Karpas-422 (cell line): ENCODE results near the gene SLC10A4. TPM values are rescaled to one million over a fixed set of nuclear protein-coding genes. Genes with fewer than 3 reads are reported as not detected.

Source experiments
- DNase-seq: peaks from one replicate; pipeline ENCODE4 v3.0.0-alpha.2; 2015
- H2AFZ ChIP-seq: fragments of 200-600 bp; sonication (generic); 2 replicates; pipeline ENCODE4 v1.6.1; 2014; ENCODE audit warnings: antibody characterized with exemption, low read length, mixed read lengths
- H3K27ac ChIP-seq: fragments of 200-600 bp; sonication (generic); 2 replicates; pipeline ENCODE4 v1.5.1; 2014; ENCODE audit warnings: mild to moderate bottlenecking, low read length, moderate library complexity
- H3K27me3 ChIP-seq: fragments of 200-600 bp; sonication (generic); 2 replicates; pipeline ENCODE4 v1.6.1; 2014; ENCODE audit warnings: low read length, mixed read lengths
- H3K36me3 ChIP-seq: fragments of 200-600 bp; sonication (generic); 2 replicates; pipeline ENCODE4 v1.6.1; 2014; ENCODE audit warnings: low read length, mixed read lengths; ENCODE audit not compliant: insufficient read depth
- H3K4me1 ChIP-seq: fragments of 200-600 bp; sonication (generic); 2 replicates; pipeline ENCODE4 v1.6.1; 2014; ENCODE audit warnings: mild to moderate bottlenecking, low read length, mixed read lengths
- H3K4me2 ChIP-seq: fragments of 200-600 bp; sonication (generic); 2 replicates; pipeline ENCODE4 v1.6.1; 2014; ENCODE audit warnings: low read length, low read depth, mild to moderate bottlenecking; ENCODE audit not compliant: poor library complexity, severe bottlenecking
- H3K4me3 ChIP-seq: fragments of 200-600 bp; sonication (generic); 2 replicates; pipeline ENCODE4 v1.5.1; 2014; ENCODE audit warnings: mild to moderate bottlenecking, antibody characterized with exemption, low read length, mixed read lengths
- H3K79me2 ChIP-seq: fragments of 200-600 bp; sonication (generic); 2 replicates; pipeline ENCODE4 v1.6.1; 2014; ENCODE audit warnings: mild to moderate bottlenecking, low read length, mixed read lengths
- H3K9ac ChIP-seq: fragments of 200-600 bp; sonication (generic); 2 replicates; pipeline ENCODE4 v1.6.0; 2014; ENCODE audit warnings: low read length
- H3K9me2 ChIP-seq: fragments of 200-600 bp; sonication (generic), shearing (Covaris generic); replicated peaks from 2 replicates; pipeline ENCODE4 v1.6.0; 2014; ENCODE audit warnings: mild to moderate bottlenecking, low read length, moderate library complexity; ENCODE audit not compliant: insufficient read depth
- H3K9me3 ChIP-seq: fragments of 300-700, 200-600 bp; sonication (generic); 2 replicates; pipeline ENCODE4 v1.6.1; 2014; ENCODE audit warnings: low read length, mixed read lengths
- H4K20me1 ChIP-seq: fragments of 200-600 bp; sonication (generic); 2 replicates; pipeline ENCODE4 v1.6.1; 2014; ENCODE audit warnings: mild to moderate bottlenecking, antibody characterized with exemption, low read length, low read depth; ENCODE audit not compliant: insufficient read depth
- total RNA-seq: library from RNA; depleted of rRNA; stranded (reverse); fragments of >200 nt; shearing (Covaris generic); gene quantifications from 2 replicates; pipeline ENCODE4 v1.2.3, GENCODE V29; 2014; ENCODE audit warnings: low replicate concordance

Gene SLC10A4
- total RNA-seq, 1 experiment from 2014 or later = not detected

DNA sequence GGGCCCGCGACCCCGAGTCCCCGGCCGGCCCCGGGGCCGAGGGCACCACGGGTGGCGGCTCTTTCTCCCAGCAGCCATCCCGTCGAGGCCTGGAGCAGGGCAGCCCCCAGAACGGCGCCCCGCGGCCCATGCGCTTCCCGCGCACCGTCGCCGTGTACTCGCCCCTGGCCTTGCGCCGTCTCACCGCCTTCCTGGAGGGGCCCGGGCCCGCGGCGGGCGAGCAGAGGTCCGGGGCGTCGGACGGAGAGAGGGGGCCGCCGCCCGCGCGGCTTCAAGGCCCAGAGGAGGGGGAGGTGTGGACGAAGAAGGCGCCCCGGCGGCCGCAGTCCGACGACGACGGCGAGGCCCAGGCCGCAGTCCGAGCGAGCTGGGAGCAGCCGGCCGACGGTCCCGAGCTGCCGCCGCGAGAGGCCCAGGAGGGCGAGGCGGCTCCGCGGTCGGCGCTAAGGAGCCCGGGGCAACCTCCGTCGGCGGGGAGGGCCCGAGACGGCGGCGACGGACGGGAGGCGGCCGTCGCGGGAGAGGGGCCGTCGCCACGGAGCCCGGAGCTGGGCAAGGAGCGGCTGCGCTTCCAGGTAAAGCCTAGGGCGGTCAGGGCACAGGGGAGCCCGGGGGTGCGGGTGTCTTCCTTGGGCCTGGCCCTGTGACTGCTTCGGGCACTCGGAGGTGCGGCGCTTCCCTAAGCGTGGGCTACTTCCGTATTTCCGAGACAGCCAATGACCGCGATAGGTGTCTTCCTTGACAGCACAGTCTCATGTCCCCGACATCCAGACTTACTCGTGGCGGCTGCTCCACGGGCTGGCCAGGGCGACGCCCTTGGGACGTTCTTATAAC, 7.8 kb downstream of the SLC10A4 start:
- Histone ChIP-seq H3K4me1 (no peaks in the 10 kb centered on the region), H4K20me1 (no peaks in the 10 kb centered on the region), H3K36me3 (no peaks in the 10 kb centered on the region), H3K9me2 (no peaks in the 10 kb centered on the region), H3K9ac (no peak overlapping the region), H3K27me3 (no peaks in the 10 kb centered on the region), H3K27ac (no peak overlapping the region), H3K4me2 (no peak overlapping the region), H2AFZ (no peak overlapping the region), H3K4me3 (no peak overlapping the region), H3K79me2 (no peaks in the 10 kb centered on the region), H3K9me3 (no peaks in the 10 kb centered on the region)
- no peak for DNase-seq

GRCh38 chr4:48491514-48492176, 8.5 kb downstream of the SLC10A4 start:
- Histone ChIP-seq H4K20me1 (no peaks in the 10 kb centered on the region), H3K9me3 (no peaks in the 10 kb centered on the region), H3K36me3 (no peaks in the 10 kb centered on the region), H3K4me2 (no peak overlapping the region), H3K9me2 (no peaks in the 10 kb centered on the region), H3K27ac (no peak overlapping the region), H2AFZ (no peak overlapping the region), H3K79me2 (no peaks in the 10 kb centered on the region), H3K27me3 (no peaks in the 10 kb centered on the region), H3K4me3 (no peak overlapping the region), H3K9ac (no peak overlapping the region), H3K4me1 (no peaks in the 10 kb centered on the region)
- no peak for DNase-seq

- Histone ChIP-seq H3K9ac (no peak overlapping the region), H3K27ac (no peak overlapping the region), H3K79me2 (no peaks in the 10 kb centered on the region), H3K4me2 (no peak overlapping the region), H3K4me1 (no peaks in the 10 kb centered on the region), H3K36me3 (peaks cover under 1% of the 10 kb centered on the region; the same call in 1 of the 2 replicates), H4K20me1 (no peaks in the 10 kb centered on the region), H3K4me3 (no peak overlapping the region), H2AFZ (no peak overlapping the region), H3K9me3 (no peaks in the 10 kb centered on the region), H3K27me3 (no peaks in the 10 kb centered on the region), H3K9me2 (no peaks in the 10 kb centered on the region)
- no peak for DNase-seq
Observed at GRCh38 chr4:48493452-48494100, 10.4 kb downstream of the SLC10A4 start.

DNA sequence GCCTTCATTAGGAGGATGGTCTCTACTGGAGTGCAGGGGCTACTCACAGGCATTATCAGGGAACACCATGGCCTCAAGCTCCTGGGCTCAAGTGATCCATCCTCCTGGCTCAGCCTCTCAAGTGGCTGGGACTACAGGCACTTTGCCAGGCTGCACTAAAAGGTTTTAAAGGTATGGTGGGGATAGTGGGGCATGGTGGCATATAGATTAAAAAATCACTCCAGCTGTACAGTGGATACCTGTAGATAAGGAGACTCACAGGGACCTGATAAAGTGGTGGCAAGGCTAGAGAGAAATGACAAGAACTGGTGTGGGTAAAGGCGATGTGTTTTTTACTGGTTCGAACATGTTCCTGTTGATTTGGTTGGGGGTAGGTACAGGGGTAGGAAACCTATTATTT, 12.8 kb downstream of the SLC10A4 start:
- Histone ChIP-seq H3K36me3 (peaks cover 3% of the 10 kb centered on the region; the same call in 1 of the 2 replicates), H3K9me2 (no peaks in the 10 kb centered on the region), H3K9ac (no peak overlapping the region), H2AFZ (no peak overlapping the region), H3K27ac (no peak overlapping the region), H3K4me2 (no peak overlapping the region), H3K9me3 (no peaks in the 10 kb centered on the region), H3K27me3 (no peaks in the 10 kb centered on the region), H4K20me1 (no peaks in the 10 kb centered on the region), H3K79me2 (no peaks in the 10 kb centered on the region), H3K4me1 (no peaks in the 10 kb centered on the region), H3K4me3 (no peak overlapping the region)
- DNase-seq = no peak

- H3K4me3 ChIP-seq = no peak overlapping the region
- no peaks in the 10 kb centered on the region for H3K9me2 ChIP-seq
- no peaks in the 10 kb centered on the region for H3K9me3 ChIP-seq
- no peaks in the 10 kb centered on the region for H3K27me3 ChIP-seq
- no peak overlapping the region for H2AFZ ChIP-seq
- no peak overlapping the region for H3K4me2 ChIP-seq
- H3K4me1 ChIP-seq = no peaks in the 10 kb centered on the region
- H3K36me3 ChIP-seq = peaks cover 8% of the 10 kb centered on the region; the same call in 1 of the 2 replicates
- H4K20me1 ChIP-seq = no peaks in the 10 kb centered on the region
- no peak overlapping the region for H3K27ac ChIP-seq
- no peak overlapping the region for H3K9ac ChIP-seq
- no peaks in the 10 kb centered on the region for H3K79me2 ChIP-seq
- no peak for DNase-seq
Observed at GRCh38 chr4:48498895-48499294, 15.8 kb downstream of the SLC10A4 start.

DNA sequence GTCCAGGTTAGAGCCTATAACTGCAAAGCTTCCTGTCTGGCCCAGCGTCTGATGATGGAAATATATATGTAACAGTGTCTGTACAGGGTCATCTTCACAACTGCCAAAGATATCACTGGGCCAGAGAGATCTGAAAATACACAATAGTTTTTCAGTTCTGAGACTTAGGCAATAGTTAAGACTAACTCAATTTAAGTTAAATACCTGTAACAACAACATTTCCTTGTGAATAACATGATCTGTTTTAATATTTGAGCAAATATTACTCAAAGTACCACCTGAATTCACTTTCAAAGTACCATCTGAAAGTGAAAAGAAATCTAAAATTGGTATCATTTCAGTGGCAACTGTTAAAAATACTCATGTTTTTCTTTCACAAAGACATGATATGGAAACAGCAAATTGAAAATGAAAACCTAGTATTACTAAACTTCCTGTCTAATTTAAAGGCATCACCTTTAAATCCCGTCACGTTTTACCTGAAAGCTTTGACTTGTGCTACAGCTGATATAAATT, 16.5 kb downstream of the SLC10A4 start:
- H3K9me2 ChIP-seq = no peaks in the 10 kb centered on the region
- H2AFZ ChIP-seq = no peak overlapping the region
- peaks cover 14% of the 10 kb centered on the region; the same call in 1 of the 2 replicates for H3K36me3 ChIP-seq
- no peaks in the 10 kb centered on the region for H3K79me2 ChIP-seq
- H3K9ac ChIP-seq = no peak overlapping the region
- DNase-seq = no peak
- no peaks in the 10 kb centered on the region for H3K9me3 ChIP-seq
- no peak overlapping the region for H3K4me3 ChIP-seq
- no peaks in the 10 kb centered on the region for H3K4me1 ChIP-seq
- no peak overlapping the region for H3K4me2 ChIP-seq
- no peaks in the 10 kb centered on the region for H4K20me1 ChIP-seq
- H3K27me3 ChIP-seq = no peaks in the 10 kb centered on the region
- no peak overlapping the region for H3K27ac ChIP-seq

- Histone ChIP-seq H3K9ac (no peak overlapping the region), H3K4me2 (no peak overlapping the region), H3K27ac (no peak overlapping the region), H3K9me2 (no peaks in the 10 kb centered on the region), H3K36me3 (peaks cover 21% of the 10 kb centered on the region; the same call in 1 of the 2 replicates), H3K4me3 (no peak overlapping the region), H2AFZ (no peak overlapping the region), H3K27me3 (no peaks in the 10 kb centered on the region), H3K79me2 (no peaks in the 10 kb centered on the region), H3K9me3 (no peaks in the 10 kb centered on the region), H4K20me1 (no peaks in the 10 kb centered on the region), H3K4me1 (no peaks in the 10 kb centered on the region)
- no peak for DNase-seq
Observed at GRCh38 chr4:48503233-48504025, 20.3 kb downstream of the SLC10A4 start.
